Measurements from ENCODE around the gene ANKRD18A.

The ANKRD18A gene

DNA sequence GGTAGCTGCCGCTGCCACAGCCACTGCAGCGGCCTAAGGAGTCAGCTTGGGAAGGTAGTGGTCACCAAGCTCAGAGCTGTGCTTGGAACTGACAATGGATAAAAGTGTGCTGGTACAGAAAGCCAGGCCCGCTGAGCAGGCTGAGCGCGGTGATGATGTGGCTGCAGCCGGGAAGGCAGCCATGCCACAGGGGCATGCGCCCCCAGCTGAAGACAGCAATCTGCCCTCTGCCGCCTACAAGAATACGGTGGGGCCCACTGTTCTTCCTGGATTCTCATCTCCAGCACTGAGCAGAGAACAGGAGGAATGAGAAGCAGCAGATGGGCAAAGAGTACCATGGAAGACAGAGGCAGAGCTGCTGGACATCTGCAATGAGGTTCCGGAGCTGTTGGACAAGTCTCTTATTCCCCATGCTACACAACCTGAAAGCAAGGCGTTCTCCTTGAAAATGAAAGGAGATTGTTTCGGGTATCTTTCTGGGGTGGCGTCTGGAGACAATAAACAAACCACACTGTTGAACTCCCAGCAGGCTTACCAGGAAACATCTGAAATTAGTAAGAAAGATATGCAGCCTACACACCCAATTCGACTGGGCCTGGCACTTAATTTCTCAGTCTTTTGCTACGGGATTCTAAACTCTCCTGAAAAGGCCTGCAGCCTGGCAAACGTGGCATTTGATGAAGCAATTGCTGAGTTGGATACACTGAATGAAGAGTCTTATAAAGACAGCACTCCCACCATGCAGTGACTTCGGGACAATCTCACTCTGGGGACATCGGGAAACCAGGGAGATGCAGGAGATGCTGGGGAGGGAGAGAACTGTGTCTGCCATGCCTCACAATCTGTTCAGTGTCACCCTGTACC, 22.8 kb upstream of the ANKRD18A start:
- TF ChIP-seq, protein P1, sequence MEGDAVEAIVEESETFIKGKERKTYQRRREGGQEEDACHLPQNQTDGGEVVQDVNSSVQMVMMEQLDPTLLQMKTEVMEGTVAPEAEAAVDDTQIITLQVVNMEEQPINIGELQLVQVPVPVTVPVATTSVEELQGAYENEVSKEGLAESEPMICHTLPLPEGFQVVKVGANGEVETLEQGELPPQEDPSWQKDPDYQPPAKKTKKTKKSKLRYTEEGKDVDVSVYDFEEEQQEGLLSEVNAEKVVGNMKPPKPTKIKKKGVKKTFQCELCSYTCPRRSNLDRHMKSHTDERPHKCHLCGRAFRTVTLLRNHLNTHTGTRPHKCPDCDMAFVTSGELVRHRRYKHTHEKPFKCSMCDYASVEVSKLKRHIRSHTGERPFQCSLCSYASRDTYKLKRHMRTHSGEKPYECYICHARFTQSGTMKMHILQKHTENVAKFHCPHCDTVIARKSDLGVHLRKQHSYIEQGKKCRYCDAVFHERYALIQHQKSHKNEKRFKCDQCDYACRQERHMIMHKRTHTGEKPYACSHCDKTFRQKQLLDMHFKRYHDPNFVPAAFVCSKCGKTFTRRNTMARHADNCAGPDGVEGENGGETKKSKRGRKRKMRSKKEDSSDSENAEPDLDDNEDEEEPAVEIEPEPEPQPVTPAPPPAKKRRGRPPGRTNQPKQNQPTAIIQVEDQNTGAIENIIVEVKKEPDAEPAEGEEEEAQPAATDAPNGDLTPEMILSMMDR (IDR thresholded peaks at IDR 0.05): no peak
- Histone ChIP-seq H3K27ac (no peak overlapping the region), H3K4me3 (no peak overlapping the region)
- no peak for DNase-seq (ENCODE audit: low spot score)

DNA sequence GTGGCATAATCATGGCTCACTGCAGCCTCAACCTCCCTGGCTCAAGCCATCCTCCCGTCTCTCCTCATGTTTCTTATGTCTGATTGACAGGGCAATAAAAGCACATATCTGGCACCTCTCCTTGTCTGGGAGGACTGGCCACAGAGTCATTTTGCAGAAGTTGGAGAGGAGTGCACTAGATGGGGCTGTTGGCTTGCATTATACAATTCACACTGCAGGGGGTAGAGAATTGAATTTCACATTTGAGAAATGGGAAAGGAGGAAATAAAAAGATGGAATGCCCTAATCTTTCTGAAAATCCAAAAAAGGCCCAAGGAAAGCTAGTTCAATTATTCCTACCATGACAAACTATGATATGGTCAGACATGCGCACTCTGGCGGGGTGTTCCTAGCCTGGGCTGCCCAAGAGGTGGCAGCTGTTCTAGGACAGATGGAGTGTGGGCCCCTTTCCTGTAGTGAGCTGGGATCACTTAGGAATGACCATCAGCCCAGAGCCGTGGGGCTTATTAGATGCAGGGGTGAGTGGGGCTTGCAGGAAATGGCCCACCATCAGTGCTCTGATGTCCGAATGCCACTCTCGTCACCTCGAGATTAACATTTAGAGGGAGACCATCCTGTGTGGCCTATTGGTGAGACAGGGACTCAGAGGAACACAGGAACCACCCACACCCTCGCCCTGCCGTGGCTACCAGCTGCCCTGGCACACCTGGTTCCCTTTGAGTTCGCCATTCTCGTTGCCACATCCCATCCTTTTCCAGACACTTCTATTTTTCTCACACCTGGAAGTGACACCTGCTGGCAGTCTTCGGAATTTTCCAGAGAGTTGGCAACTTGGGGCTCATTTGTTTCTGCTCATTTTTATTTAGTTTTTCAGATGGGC, 21.8 kb upstream of the ANKRD18A start:
- H3K27ac ChIP-seq: no peak overlapping the region
- no peak for DNase-seq (ENCODE audit: low spot score)
- H3K4me3 ChIP-seq: no peak overlapping the region
- TF ChIP-seq, protein P1 (IDR thresholded peaks at IDR 0.05): no peak

DNA sequence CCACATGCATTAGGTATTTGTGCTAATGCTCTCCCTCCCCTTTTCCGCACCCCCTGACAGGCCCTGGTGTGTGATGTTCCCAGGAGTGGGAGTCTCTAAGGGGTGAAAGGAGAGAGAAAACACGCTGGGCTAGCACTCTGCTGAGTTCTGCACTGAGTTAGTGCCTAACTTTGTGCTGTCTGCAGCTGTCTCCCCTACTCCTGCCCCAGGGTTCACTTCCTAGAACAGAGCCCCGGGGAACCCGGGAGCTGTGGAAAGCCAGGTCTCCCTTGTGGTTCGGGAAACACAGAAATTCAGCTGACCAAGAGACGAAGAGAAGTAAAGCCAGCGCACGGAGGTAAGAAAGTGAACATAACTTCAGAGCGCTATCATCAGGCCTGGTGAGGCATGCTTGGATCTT, 20.7 kb upstream of the ANKRD18A start:
- no peak overlapping the region for H3K27ac ChIP-seq
- TF ChIP-seq, protein P1 (IDR thresholded peaks at IDR 0.05): no peak
- DNase-seq (ENCODE audit: low spot score): no peak
- H3K4me3 ChIP-seq: no peak overlapping the region

DNA sequence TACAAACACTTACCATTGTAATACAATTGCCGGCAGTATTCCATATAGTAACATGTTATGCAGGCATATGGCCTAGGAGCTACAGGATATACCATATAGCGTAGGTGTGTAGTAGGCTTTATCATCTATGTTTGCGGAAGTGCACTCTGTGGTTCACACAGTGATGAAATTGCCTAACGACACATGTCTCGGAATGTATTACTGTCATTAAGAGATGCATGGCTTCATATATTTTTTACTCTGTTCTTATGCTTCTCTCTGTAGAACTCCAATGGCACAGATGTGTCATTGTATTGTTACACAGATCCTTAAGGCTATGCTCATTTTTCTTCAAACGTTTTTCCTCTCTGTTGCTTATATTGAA, 19.2 kb upstream of the ANKRD18A start:
- Histone ChIP-seq H3K27ac (no peak overlapping the region), H3K4me3 (no peak overlapping the region)
- TF ChIP-seq, protein P1 (IDR thresholded peaks at IDR 0.05): no peak
- no peak for DNase-seq (ENCODE audit: low spot score)

DNA sequence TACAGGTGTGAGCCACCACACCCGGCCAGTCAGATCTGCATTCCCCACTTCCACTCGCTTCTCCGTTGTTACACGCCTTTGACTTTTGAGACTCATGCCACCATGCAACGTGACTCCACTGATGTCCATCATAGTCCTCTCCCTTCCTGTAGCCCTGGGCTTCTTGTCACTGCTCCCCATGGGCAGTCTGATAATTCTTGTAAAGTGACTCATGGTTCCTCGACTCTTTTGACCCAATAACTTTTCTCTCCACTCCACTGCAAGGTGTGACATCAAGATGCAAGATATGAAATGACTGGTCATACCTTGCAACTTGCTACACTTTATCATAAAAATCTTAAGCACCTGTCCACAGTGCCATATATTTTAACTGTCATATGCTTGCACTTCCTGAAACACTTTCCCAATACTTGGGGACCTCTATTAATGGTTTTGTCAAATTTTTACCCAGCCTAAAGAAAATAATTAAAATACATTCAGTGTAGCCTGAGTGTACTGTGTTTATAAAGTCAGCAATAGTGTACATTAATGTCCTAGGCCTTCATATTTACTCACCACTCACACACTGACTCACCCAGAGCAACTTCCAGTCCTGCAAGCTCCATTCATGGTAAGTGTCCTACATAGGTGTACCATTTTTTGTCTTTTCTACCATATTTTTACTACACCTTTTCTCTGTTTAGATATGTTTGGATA, 18.6 kb upstream of the ANKRD18A start:
- Histone ChIP-seq H3K4me3 (no peak overlapping the region), H3K27ac (no peak overlapping the region)
- TF ChIP-seq, protein P1 (IDR thresholded peaks at IDR 0.05): no peak
- no peak for DNase-seq (ENCODE audit: low spot score)

DNA sequence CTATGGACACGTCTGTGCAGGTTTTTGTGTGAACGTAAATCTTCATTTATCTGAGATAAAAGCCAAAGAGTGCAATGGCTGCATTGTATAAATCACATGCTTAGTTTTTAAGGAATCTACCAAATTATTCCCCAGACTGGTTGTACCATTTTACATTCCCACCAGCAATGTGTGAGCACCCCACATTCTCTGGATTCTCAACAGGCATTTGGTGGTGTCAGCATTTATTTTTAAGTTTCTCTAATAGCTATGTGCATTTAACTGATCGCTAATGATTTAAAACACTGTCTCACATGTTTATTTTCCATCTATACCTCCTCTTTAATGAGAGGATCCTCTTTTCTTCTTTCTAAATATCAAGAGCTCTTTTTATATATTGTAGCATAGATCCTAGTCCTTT, 13.9 kb upstream of the ANKRD18A start:
- Histone ChIP-seq H3K27ac (no peak overlapping the region), H3K4me3 (no peak overlapping the region)
- no peak for DNase-seq (ENCODE audit: low spot score)
- TF ChIP-seq, protein P1 (IDR thresholded peaks at IDR 0.05): no peak

Data from coronary artery (tissue), 2 donors.